Measurements from ENCODE around the gene SRCAP. TPM values are rescaled to one million over a fixed set of nuclear protein-coding genes. Genes with fewer than 3 reads are reported as not detected.
A peak's percentile ranks its signal among the peaks of the same experiment; 100 is the strongest.

The SRCAP gene
- total RNA-seq, 4 donors from 2014 or later, result 20.6 to 57.4 (median 36.0) TPM

DNA sequence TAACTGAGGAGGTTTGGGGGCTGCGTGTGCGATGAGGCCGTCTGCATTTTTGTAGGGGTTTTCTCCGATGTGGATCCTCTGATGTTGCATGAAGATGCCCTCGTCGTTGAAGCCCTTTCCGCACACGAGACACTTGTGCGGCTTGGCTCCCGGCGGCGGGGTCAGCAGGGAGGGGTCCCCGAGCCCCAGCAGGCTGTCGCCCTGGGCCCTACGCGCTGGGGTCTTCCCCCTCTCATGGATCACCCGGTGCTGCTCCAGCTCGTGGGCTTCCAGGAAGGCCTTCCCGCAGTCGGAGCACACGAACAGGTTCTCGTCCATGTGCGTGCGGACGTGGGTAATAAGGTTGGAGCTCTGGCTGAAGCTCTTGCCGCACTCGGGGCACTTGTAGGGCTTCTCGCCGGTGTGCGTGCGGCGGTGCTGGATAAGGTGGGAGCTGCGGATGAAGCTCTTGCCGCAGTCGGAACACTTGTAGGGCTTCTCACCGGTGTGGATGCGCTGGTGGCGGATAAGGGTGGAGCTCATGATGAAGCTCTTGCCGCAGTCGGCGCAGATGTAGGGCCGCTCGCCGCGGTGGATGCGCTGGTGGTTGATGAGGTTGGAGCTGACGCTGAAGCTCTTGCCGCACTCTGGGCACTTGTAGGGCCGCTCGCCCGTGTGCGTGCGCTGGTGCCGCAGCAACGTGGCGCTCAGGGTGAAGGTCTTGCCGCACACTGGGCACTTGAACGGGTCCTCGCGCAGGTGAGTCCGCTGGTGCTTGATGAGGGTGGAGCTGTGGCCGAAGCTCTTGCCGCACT is 83.7 kb downstream of the SRCAP start:
- Histone ChIP-seq H3K9me3 (no peaks in the 10 kb centered on the region), H3K4me1 (peaks cover 0 to 34% (median 10%) of the 10 kb centered on the region in 3 donors), H3K27ac (no peak overlapping the region), H3K4me3 (no peak overlapping the region), H3K27me3 (no peaks in the 10 kb centered on the region), H3K36me3 (peaks cover 0 to 46% of the 10 kb centered on the region in 2 donors)
- ATAC-seq, result no peak
- WGBS, 2 donors (ENCODE audit: low coverage in 1 of 2), result 90% methylated on average over 16 of the region's 63 CpGs; no CpG with 5 or more reads in 1 of the 2 donors
- TF ChIP-seq POLR2AphosphoS5 (IDR thresholded peaks at IDR 0.05) (no peak), EP300 (IDR thresholded peaks at IDR 0.05) (no peak), POLR2A (IDR thresholded peaks at IDR 0.05) (no peak)

DNA sequence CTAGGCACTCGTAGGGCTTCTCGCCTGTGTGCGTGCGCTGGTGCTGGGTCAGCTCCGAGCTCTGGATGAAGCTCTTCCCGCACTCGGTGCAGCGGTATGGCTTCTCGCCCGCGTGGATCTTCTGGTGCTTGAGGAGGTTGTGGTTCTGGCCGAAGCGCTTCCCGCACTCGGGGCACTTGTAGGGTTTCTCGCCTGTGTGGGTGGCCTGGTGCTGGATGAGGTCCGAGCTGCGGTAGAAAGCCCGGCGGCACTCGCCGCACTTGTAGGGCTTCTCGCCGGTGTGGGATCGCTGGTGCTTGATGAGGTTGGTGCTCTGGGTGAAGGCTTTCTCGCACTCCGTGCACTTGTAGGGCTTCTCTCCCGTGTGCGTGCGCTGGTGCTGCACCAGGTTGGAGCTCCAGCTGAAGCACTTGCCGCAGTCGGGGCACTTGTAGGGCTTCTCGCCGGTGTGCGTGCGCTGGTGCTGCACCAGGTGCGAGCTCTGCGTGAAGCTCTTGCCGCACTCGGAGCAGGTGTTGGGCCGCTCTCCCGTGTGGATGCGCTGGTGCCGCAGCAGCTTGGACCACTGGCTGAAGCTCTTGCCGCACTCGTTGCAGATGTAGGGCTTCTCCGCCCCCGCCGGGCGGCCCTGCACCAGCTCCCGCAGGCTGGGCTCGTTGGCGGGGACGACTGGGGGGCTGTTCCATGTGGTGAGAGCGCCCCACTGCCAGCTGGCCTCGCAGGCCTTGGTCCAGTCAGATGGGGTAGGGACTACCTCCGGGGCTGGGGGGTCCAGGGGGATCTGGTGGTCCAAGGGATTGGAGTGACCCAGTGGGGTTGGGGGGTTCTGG is 84.5 kb downstream of the SRCAP start:
- TF ChIP-seq CTCF (IDR thresholded peaks at IDR 0.05), result no peak
- no peak for TF ChIP-seq POLR2AphosphoS5 (IDR thresholded peaks at IDR 0.05)
- no peak for TF ChIP-seq EP300 (IDR thresholded peaks at IDR 0.05)
- no peak for TF ChIP-seq POLR2A (IDR thresholded peaks at IDR 0.05)
- H3K4me1 ChIP-seq, result peaks cover 0 to 34% (median 10%) of the 10 kb centered on the region in 3 donors
- H3K36me3 ChIP-seq, result peaks cover 0 to 46% of the 10 kb centered on the region in 2 donors
- H3K4me3 ChIP-seq, result no peak overlapping the region
- WGBS, 2 donors (ENCODE audit: low coverage in 1 of 2), result 80% methylated on average over 1 of the region's 57 CpGs; no CpG with 5 or more reads in 1 of the 2 donors
- H3K9me3 ChIP-seq, result no peaks in the 10 kb centered on the region
- H3K27ac ChIP-seq, result no peak overlapping the region
- no peaks in the 10 kb centered on the region for H3K27me3 ChIP-seq
- ATAC-seq, result no peak

GRCh38 chr16:30784215-30784614 is 85.2 kb downstream of the SRCAP start:
- 77 to 90% methylated on average over 6 of the region's 18 CpGs for WGBS, 2 donors (ENCODE audit: low coverage in 1 of 2)
- Histone ChIP-seq H3K4me3 (no peak overlapping the region), H3K4me1 (peaks cover 0 to 34% (median 10%) of the 10 kb centered on the region in 3 donors), H3K27ac (no peak overlapping the region), H3K9me3 (no peaks in the 10 kb centered on the region), H3K27me3 (no peaks in the 10 kb centered on the region), H3K36me3 (peaks cover 0 to 46% of the 10 kb centered on the region in 2 donors)
- no peak for ATAC-seq
- TF ChIP-seq POLR2AphosphoS5 (IDR thresholded peaks at IDR 0.05), result no peak
- TF ChIP-seq EP300 (IDR thresholded peaks at IDR 0.05), result no peak
- no peak for TF ChIP-seq POLR2A (IDR thresholded peaks at IDR 0.05)
- no peak for TF ChIP-seq CTCF (IDR thresholded peaks at IDR 0.05)

DNA sequence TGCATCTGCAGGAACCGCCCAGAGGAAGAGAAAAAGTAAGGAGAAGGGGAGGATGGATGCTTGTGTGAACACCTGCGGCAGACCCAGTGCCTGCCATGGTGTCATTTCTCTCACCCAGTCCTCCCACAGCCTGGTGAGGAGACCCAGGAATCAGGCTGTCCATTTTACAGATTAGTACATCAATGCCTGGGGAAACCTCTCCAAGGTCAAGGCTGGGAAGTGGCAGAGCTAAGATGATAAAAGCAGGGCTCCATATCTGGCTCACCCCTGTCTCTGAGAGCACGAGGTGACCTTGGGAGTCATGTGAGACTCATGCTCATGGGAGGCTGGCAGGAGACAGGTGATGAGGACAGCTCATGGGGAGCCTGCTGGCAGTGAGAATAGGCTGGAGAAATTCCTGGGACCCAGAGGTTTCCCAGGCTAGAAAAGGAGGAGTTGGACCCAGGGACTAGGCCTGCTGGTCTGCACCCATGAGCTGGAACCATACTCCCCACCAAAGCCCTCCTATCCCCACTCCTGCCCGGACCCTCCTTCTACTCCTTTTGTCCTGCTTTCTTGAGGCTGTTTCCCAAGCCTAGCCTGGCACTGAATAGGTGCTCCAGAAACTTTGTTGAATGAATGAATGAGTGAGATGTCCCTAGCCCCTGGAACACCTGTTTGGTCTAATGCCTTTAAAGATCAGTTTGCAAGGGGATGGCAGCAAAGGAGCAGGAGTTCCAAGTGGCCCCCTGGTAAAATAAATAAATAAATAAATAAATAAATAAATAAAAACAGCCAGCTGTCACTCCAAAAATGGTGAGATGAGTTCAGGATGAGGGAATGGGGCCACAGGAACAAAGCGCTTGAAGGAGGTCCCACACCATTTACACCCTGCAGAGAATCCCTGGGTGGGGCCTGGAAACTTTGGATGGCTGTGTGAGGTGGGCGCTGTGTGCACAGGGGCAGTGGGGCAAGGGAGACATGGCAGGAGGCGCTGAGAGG is 86.4 kb downstream of the SRCAP start:
- Histone ChIP-seq H3K27ac (peak overlapping the region in 3 of 4 donors; percentile 81 to 95 (median 94)), H3K36me3 (peaks cover 0 to 44% of the 10 kb centered on the region in 2 donors), H3K9me3 (no peaks in the 10 kb centered on the region), H3K4me3 (peak overlapping the region in 1 of 2 donors; percentile 84), H3K27me3 (no peaks in the 10 kb centered on the region), H3K4me1 (peaks cover 0 to 34% (median 10%) of the 10 kb centered on the region in 3 donors)
- 68% methylated on average over 6 of the region's 7 CpGs for WGBS, 2 donors (ENCODE audit: low coverage in 1 of 2)
- no peak for ATAC-seq
- TF ChIP-seq POLR2AphosphoS5 (IDR thresholded peaks at IDR 0.05) (no peak), POLR2A (IDR thresholded peaks at IDR 0.05) (no peak), EP300 (IDR thresholded peaks at IDR 0.05) (no peak), CTCF (IDR thresholded peaks at IDR 0.05) (no peak)
